HL-60 (cell line): Measurements from ENCODE around the gene DNAJC1.

Experiments used
- POLR2AphosphoS5 ChIP-seq: IDR thresholded peaks from 2 replicates; pipeline ENCODE4 v1.6.1; 2012; ENCODE audit warnings: low read depth
- TF ChIP-seq, protein P1 (sequence below): IDR thresholded peaks from one replicate; pipeline ENCODE4 v1.5.1; 2011; ENCODE audit warnings: low read length, control low read depth, inconsistent platforms; ENCODE audit not compliant: insufficient read depth

DNA sequence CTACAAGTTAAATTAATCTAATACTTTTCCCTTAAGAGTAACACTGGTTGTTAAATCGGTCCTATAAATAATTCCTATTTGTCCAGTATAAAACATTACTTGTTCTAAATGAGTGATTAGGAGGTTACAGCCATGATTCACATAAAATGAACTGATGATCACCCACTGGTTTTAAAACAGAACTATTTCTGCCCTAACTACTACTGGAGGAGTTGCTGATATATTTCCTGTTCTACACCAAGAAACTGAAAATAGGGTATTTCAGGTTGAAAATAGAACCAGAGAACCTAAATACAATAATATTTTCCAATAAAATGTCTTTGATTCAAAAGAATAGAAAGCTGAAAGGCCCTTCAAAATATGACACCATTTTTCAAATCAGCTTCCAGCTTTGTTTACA lies 30.9 kb downstream of the DNAJC1 start:
- TF ChIP-seq POLR2AphosphoS5, result no peak
- TF ChIP-seq, protein P1, sequence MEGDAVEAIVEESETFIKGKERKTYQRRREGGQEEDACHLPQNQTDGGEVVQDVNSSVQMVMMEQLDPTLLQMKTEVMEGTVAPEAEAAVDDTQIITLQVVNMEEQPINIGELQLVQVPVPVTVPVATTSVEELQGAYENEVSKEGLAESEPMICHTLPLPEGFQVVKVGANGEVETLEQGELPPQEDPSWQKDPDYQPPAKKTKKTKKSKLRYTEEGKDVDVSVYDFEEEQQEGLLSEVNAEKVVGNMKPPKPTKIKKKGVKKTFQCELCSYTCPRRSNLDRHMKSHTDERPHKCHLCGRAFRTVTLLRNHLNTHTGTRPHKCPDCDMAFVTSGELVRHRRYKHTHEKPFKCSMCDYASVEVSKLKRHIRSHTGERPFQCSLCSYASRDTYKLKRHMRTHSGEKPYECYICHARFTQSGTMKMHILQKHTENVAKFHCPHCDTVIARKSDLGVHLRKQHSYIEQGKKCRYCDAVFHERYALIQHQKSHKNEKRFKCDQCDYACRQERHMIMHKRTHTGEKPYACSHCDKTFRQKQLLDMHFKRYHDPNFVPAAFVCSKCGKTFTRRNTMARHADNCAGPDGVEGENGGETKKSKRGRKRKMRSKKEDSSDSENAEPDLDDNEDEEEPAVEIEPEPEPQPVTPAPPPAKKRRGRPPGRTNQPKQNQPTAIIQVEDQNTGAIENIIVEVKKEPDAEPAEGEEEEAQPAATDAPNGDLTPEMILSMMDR, result no peak
